GM19397 (cell line): ENCODE measurements around the gene PADI6.

Experiments
- ATAC-seq: cut with Tn5 transposase; IDR thresholded peaks from one replicate; pipeline ENCODE4 v1.9.1; 2021; ENCODE audit warnings: mild to moderate bottlenecking, moderate library complexity; ENCODE audit not compliant: unreplicated experiment

PADI6 gene

DNA sequence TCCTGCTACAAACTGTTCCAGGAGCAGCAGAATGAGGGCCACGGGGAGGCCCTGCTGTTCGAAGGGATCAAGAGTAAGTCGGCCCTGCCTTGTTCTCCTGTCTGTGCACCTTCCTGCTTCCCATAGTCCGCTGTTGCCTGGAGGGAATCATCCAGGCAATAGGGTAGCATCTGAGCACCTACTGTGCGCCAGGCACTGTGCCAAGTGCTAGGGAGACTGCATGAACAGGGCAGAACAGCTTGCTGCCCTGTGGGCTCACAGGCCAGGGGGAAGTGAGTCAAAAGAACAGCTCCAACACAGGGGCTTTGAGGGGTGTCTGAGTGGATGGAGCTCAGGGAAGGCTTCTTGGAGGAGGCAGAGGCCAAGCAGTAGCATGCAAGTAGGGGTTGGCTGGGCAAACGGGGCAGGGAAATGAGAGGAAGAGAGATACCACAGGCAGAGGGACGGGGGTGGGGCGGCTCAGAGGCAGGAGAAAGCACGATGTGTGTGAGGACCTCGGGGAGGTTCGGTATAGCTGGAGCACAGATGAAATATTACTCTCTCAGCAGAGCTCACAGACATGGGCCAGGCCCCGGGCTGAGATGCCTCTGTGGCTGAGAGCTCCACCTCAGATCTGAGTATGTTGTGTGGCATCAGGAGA lies 15.5 kb upstream of the PADI6 start:
- ATAC-seq, result no peak

DNA sequence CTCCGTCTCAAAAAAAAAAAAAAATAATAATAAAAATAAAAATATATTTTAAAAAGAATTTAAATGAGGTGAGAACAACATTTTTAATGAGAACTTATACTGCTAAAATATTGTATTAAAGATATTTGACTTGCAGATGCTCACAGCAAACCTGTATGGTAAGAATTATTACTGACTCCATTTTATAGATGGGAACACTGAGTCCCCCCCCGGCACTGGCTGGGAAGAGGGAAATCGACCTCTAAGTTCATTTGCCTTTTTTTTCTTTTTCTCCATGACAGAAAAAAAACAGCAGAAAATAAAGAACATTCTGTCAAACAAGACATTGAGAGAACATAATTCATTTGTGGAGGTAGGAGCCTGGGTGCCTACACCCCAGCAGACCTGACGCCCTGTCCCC lies 13.4 kb upstream of the PADI6 start:
- no peak for ATAC-seq

DNA sequence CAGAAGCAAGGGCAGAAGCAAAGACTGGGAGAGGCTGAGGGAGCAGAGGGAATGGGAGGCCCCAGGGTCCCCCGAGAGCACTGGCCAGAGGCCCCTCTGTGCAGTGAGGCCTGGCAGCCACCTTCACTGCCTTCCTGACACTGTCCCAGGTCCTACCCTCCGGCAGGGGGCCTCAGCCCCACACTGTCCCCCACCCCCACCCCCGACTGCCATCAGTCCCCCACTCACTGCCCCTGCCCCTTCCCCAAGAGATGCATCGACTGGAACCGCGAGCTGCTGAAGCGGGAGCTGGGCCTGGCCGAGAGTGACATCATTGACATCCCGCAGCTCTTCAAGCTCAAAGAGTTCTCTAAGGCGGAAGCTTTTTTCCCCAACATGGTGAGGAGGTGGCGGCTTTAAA lies 13.0 kb upstream of the PADI6 start:
- ATAC-seq, result no peak

DNA sequence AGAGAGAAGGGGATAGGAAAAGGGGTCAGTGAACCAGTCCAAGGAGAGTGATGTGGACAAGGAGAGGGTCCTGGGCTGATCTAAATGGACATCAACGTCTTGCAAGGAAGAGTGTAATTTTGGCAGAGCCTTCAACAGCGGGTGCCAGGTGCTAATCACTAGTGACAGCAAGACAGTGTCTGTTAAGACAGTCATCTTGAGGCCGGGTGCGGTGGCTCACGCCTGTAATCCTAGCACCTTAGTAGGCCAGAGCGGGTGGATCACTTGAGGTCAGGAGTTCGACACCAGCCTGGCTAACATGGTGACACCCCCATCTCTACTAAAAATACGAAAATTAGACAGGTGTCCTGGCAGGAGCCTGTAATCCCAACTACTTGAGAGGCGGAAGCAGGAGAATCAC lies 12.2 kb upstream of the PADI6 start:
- no peak for ATAC-seq

DNA sequence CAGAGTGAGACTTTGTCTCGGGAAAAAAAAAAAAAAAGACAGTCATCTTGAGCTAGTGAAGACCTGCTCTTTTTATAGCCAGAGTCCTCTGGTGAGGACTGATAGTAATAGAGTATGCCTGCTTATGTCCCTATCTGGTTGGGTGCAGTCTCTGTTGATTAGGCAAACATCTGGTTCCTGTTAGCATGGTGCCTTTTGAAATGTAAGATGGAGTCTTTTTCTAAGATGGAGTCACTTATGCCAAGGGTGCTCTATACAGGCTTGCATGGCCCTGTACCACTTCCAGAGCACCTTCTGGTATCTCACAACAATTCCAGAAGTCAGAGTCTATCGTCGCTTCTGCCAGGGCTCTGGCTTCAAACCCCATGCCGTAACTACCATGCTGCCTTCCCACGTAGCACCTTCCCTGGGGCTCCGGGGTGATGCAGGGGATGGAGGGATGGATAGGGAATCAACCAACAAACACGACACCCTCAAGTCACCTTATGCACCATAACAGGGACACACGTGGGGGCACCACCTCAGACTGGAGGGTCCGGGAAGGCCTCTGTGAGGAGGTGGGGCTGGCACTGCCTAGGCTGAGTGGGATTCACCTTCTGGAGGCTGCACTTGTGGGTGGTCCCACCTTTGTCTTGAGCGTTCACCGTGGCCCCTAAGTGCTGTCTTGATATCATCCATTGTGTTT lies 11.6 kb upstream of the PADI6 start:
- ATAC-seq, result no peak

- ATAC-seq, result no peak
Measured at GRCh38 chr1:17361687-17362086, 10.3 kb upstream of the PADI6 start.

GRCh38 chr1:17363351-17363750 lies 8.6 kb upstream of the PADI6 start:
- no peak for ATAC-seq

DNA sequence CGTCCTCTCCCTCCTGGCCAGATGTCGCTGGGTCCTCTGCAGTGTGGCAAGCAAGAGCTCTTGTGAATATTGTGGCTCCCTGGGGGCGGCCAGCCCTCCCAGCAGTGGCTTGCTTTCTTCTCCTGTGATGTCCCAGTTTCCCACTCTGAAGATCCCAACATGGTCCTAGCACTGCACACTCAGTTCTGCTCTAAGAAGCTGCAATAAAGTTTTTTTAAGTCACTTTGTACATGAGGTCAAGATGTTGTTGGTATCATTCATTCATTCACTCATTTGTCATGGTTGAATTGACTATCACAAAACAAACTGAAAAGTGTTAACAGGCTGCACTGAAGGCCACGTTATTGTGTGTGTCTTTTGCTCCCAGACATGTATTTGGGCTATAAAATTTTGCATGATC lies 8.2 kb upstream of the PADI6 start:
- ATAC-seq, result no peak

DNA sequence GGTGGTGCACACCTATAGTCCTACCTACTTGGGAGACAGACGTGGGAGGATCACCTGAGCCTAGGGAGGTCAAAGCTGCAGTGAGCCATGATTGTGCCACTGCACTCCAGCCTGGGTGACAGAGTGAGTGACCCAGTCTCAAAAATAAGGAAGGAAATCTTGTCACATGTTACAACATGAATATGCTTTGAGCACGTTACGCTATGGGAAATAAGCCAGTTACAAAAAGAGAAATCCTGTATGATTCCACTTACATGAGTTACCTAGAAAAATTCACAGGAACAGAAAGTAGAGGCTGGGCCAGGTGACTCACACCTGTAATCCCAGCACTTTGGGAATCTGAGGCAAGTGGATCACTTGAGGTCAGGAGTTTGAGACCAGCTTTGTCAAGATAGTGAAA lies 6.7 kb upstream of the PADI6 start:
- ATAC-seq, result no peak

DNA sequence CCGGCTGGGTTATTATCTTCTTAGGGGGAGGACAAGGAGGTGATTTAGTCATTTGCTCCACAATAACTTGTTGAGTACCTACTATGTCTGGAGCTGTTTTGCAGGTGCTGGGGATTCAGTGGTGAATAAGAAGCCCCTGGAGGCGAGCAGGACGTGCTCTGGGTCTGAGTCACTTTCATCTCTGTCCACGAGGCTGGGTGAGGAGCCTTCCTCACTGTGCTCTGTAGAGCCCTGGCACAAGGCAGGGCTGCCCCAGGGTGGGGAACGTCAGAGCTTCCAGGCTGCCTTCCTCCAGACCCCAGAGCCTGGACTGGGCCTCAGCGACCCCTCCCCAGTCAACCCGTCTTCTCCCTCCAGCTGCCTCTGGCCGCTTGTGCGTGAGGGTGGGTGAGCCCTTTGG lies 2.5 kb upstream of the PADI6 start:
- ATAC-seq, result no peak

- ATAC-seq, result no peak
Measured at GRCh38 chr1:17370618-17371017, 1.4 kb upstream of the PADI6 start.

- no peak for ATAC-seq
Measured at GRCh38 chr1:17372955-17373354, 959 bp downstream of the PADI6 start.

GRCh38 chr1:17375651-17376050 lies 3.7 kb downstream of the PADI6 start:
- ATAC-seq, result no peak

DNA sequence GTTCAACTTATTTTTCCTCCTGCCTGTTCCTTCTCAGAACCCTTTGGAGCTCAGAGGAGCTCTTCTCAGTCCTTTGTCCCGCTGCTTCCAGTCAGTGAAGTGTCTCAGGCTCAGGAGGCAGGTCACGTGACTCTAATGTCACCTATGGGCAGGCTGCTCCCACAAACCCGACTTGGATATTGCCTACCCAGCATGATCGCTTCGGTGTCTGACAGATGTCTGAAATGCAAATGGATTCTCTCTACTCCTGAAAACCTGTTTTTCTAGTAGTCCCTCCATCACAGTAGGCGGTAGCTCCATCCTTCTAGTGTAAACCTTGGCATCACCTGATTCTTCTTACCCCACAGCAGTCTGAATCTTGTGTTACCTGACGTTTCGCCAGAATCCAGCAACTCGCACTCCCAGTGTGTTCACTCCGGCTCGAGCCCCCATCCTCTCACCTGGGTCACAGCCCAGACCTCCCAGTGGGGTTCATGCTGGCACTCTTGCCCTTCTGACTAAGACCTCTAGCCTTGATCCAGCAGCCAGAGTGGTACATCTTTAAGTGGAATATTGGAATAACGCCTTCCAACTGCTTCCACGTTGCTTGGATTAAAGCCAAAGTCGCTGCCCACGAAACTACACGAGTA lies 5.4 kb downstream of the PADI6 start:
- ATAC-seq, result no peak

DNA sequence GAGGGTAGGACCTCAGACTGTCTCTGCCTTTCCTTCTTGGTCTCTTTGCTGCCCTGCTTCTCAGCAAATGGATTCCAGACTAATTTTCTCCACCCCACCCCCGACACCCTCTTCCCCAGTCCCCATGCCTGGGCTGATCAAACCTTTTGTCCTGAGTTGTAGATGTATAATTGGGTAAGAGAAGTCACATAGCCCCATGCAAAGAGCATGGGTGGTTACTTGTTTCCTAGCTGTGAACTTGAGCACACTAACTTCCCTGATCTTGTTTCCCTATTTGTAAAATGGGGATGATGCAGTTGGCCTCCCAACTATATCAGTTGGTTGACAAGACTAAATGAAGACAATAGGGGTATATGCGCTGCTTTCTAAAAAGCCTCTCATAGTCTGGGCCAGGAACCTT lies 9.2 kb downstream of the PADI6 start:
- ATAC-seq, result no peak

DNA sequence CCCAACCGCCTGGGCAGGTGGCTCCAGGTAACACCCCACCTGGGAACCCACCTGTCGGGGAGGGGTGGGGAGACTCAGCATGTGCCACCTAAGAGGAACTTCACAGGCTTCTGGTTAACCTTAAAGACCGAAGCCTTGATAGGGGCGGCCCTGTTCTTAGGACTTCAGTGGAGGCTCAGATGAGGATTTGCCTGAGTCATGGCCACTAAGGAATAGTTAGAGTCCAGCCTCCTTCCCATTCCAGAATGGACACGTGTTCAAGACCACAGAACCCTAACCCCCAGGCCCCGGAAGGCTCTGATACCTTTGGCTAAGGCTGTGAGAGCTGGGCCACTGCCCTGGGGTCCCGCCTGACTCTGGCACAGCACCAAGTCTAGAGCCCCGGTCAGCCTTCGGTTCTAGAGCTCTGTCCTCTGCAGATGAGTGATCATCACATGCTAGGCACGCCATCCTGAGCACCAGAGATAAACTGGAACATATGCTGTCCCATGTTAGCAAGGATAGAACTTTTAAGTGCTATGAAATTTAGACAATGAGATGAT lies 20.3 kb downstream of the PADI6 start:
- no peak for ATAC-seq

DNA sequence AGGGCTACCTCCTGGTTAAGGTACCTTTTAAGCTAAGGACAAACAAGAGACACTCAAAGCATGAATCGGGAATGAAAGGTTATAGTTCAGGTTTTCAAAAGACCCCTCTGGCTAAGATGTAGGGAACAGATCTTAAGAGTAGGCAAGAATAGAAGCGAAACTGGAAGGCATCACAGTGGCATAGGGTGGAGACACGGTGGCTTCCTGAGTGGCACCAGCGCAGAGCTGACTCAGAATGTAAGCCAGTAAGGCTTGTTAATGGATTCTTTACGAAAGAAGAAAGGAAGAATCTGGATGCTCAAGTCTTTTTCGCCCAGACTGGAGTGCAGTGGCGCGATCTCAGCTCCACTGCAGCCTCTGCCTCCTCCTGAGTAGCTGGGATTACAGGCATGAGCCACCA lies 21.2 kb downstream of the PADI6 start:
- ATAC-seq, result no peak

GRCh38 chr1:17397910-17398695 lies 26.1 kb downstream of the PADI6 start:
- ATAC-seq, result no peak

- no peak for ATAC-seq
Measured at GRCh38 chr1:17400725-17401341, 28.8 kb downstream of the PADI6 start.

DNA sequence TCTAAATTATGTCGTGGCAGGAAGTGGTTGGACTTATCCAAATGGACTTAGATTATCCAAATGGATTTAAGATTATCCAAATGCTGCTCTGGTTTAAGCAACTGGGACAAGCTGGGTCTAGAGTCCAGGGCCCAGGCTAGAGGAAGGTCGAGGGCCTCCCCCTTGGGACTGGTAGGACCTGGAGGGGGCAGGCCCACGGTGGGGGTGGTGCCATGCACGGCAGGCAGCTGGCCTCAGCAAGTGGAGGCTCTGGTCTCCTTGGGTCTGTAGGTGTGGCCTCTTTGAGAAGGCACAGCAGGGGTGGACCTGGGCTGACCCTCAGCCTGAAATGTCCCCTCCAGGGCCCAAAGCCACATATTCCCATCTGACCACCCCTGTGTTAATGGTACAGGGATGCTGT lies 29.8 kb downstream of the PADI6 start:
- no peak for ATAC-seq

DNA sequence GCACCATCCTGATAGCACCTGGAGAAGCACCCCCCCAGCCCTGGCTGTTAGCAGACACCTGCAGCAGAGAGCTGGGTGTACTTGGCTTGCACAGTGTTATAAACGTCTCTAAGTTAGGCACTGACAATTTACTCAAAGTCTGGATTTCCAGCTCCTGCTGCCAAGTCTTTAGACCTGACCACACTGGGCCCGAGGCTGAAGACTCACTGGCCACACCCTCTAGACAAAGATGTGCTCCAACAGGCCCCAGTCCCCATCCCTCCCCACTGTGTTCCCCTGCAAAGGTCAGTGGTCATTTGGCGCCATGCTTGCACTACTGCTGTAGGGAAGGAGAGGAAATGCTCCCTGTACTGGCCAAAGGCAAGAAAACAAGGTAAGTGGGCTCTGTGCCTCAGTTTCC lies 31.1 kb downstream of the PADI6 start:
- ATAC-seq, result no peak
